H1 (cell line): ENCODE results near the gene FMNL2. TPM values are rescaled to one million over a fixed set of nuclear protein-coding genes. Genes with fewer than 3 reads are reported as not detected.

Source experiments
- CTCF ChIA-PET: fragments of 300-600 bp; sonication (Branson Sonifier 250); formaldehyde crosslinking; loops from one replicate; lab custom pipeline; 2021; ENCODE audit not compliant: partially characterized antibody; lab: Charles Lee
- POLR2A ChIA-PET: fragments of 300-600 bp; sonication (Branson Sonifier 250); formaldehyde crosslinking; loops from one replicate; lab custom pipeline; 2021; ENCODE audit warnings: inconsistent platforms; ENCODE audit not compliant: partially characterized antibody; lab: Charles Lee
- DNase-seq, 2 experiments: peaks; one replicate each; pipeline versions ENCODE4 v3.0.0 to v3.0.0-alpha.2; 2010 to 2022; ENCODE audit warnings: low spot score in 2 of 2, low read depth in 1 of 2, mixed read lengths in 1 of 2
- FAIRE-seq: peaks from 2 replicates; lab custom pipeline; 2011; peaks lifted over from hg19 to GRCh38; lab: Jason Lieb, UNC
- H2AFZ ChIP-seq: 2 replicates; pipeline ENCODE4 v1.8.1; 2012; ENCODE audit warnings: low read length, inconsistent platforms
- H2AK5ac ChIP-seq: 2 replicates; pipeline ENCODE4 v1.6.1; 2013; ENCODE audit warnings: low read depth, low read length
- H2BK120ac ChIP-seq: replicated peaks from 2 replicates; pipeline ENCODE3; 2013; ENCODE audit warnings: low read depth, low read length, inconsistent platforms
- H2BK12ac ChIP-seq: 2 replicates; pipeline ENCODE4 v1.6.1; 2013; ENCODE audit warnings: low read depth, low read length
- H2BK15ac ChIP-seq: 2 replicates; pipeline ENCODE4 v1.6.1; 2013; ENCODE audit warnings: low read length
- H2BK20ac ChIP-seq: 2 replicates; pipeline ENCODE4 v1.6.1; 2013; ENCODE audit warnings: low read length
- H2BK5ac ChIP-seq: 2 replicates; pipeline ENCODE4 v1.6.1; 2013; ENCODE audit warnings: low read depth, low read length
- H3K14ac ChIP-seq: 2 replicates; pipeline ENCODE4 v1.6.1; 2013; ENCODE audit warnings: inconsistent platforms; ENCODE audit not compliant: insufficient read length
- H3K18ac ChIP-seq: 2 replicates; pipeline ENCODE4 v1.6.1; 2013; ENCODE audit warnings: low read length; ENCODE audit errors: extremely low read depth
- H3K23ac ChIP-seq: 2 replicates; pipeline ENCODE4 v1.6.1; 2013; ENCODE audit warnings: inconsistent platforms; ENCODE audit not compliant: insufficient read length
- H3K23me2 ChIP-seq: 2 replicates; pipeline ENCODE4 v1.6.1; 2013; ENCODE audit warnings: low read depth, low read length
- H3K27ac ChIP-seq: 2 replicates; pipeline ENCODE4 v1.6.1; 2011; ENCODE audit warnings: low read depth, low read length, inconsistent platforms
- H3K27me3 ChIP-seq, 4 experiments: replicated peaks in 1 of 4; 1 replicate in 1 of 4; 2 replicates in 3 of 4; pipeline versions ENCODE4 v1.6.1 to v1.8.1; 2011 to 2013; ENCODE audit warnings: low read length in 3 of 4, mild to moderate bottlenecking in 3 of 4, inconsistent platforms in 2 of 4, mixed read lengths in 2 of 4, moderate library complexity in 1 of 4; ENCODE audit not compliant: control insufficient read depth in 3 of 4, insufficient read depth in 3 of 4; ENCODE audit errors: extremely low read depth in 1 of 4
- H3K36me3 ChIP-seq, 4 experiments: 2 replicates each; pipeline versions ENCODE4 v1.6.1 to v1.8.1; 2011 to 2013; ENCODE audit warnings: mild to moderate bottlenecking in 4 of 4, low read length in 3 of 4, moderate library complexity in 2 of 4, control low read depth in 1 of 4, inconsistent platforms in 1 of 4; ENCODE audit not compliant: insufficient read depth in 4 of 4, control insufficient read depth in 2 of 4
- H3K4ac ChIP-seq: replicated peaks from 2 replicates; pipeline ENCODE3; 2013; ENCODE audit warnings: low read length, low read depth, mixed read lengths, inconsistent platforms; ENCODE audit not compliant: insufficient read length
- H3K4me1 ChIP-seq, 4 experiments: replicated peaks in 1 of 4; 1 replicate in 1 of 4; 2 replicates in 3 of 4; pipeline versions ENCODE4 v1.6.1 to v1.8.1; 2011 to 2013; ENCODE audit warnings: low read length in 3 of 4, inconsistent platforms in 2 of 4, mixed read lengths in 1 of 4; ENCODE audit not compliant: insufficient read depth in 4 of 4, control insufficient read depth in 3 of 4
- H3K4me2 ChIP-seq, 2 experiments: 2 replicates each; pipeline versions ENCODE4 v1.6.1 to v1.8.1; 2011 to 2013; ENCODE audit warnings: low read depth in 2 of 2, low read length in 2 of 2, control low read depth in 1 of 2, inconsistent platforms in 1 of 2, mild to moderate bottlenecking in 1 of 2; ENCODE audit not compliant: insufficient read depth in 1 of 2
- H3K4me3 ChIP-seq, 4 experiments: fragments of 200-600, 300-600 bp in 1 of 4; sonication (generic), shearing (Covaris generic), sonication (Bioruptor Twin) in 1 of 4; 2 replicates each; pipeline versions ENCODE4 v1.5.1 to v1.8.1; 2011 to 2016; ENCODE audit warnings: low read length in 4 of 4, low read depth in 3 of 4, control low read depth in 2 of 4, inconsistent platforms in 2 of 4, mild to moderate bottlenecking in 2 of 4, mixed read lengths in 1 of 4, moderate library complexity in 1 of 4; ENCODE audit not compliant: insufficient read depth in 2 of 4; ENCODE audit errors: extremely low read depth in 1 of 4
- H3K56ac ChIP-seq: replicated peaks from 2 replicates; pipeline ENCODE3; 2013; ENCODE audit warnings: low read depth, mild to moderate bottlenecking, mixed read lengths, low read length, inconsistent platforms; ENCODE audit not compliant: insufficient read length
- H3K79me1 ChIP-seq: 2 replicates; pipeline ENCODE4 v1.6.1; 2013; ENCODE audit warnings: low read depth, low read length, control low read depth
- H3K79me2 ChIP-seq, 2 experiments: 2 replicates each; pipeline versions ENCODE4 v1.6.1 to v1.8.1; 2012 to 2013; ENCODE audit warnings: low read length in 2 of 2, mild to moderate bottlenecking in 2 of 2, inconsistent platforms in 1 of 2; ENCODE audit not compliant: insufficient read depth in 2 of 2, control insufficient read depth in 1 of 2
- H3K9ac ChIP-seq, 4 experiments: replicated peaks in 1 of 4; 1 replicate in 1 of 4; 2 replicates in 3 of 4; pipeline versions ENCODE4 v1.6.1 to v1.8.1; 2011 to 2013; ENCODE audit warnings: low read depth in 3 of 4, low read length in 3 of 4, control low read depth in 2 of 4, mild to moderate bottlenecking in 2 of 4, moderate library complexity in 2 of 4, inconsistent platforms in 1 of 4; ENCODE audit errors: extremely low read depth in 1 of 4
- H3K9me3 ChIP-seq, 2 experiments: 2 replicates each; pipeline versions ENCODE4 v1.6.1 to v1.8.1; 2012 to 2013; ENCODE audit warnings: mild to moderate bottlenecking in 2 of 2, moderate library complexity in 2 of 2, control low read depth in 1 of 2, inconsistent platforms in 1 of 2, low read depth in 1 of 2, low read length in 1 of 2, mixed read lengths in 1 of 2; ENCODE audit not compliant: insufficient read depth in 2 of 2
- H4K20me1 ChIP-seq, 2 experiments: replicated peaks in 1 of 2; 2 replicates each; pipeline versions ENCODE3 to v1.8.1; 2011 to 2013; ENCODE audit warnings: inconsistent platforms in 2 of 2, low read length in 2 of 2, mild to moderate bottlenecking in 1 of 2; ENCODE audit not compliant: insufficient read depth in 2 of 2, control insufficient read depth in 1 of 2
- H4K5ac ChIP-seq: 2 replicates; pipeline ENCODE4 v1.6.1; 2013; ENCODE audit warnings: low read length, low read depth, mixed read lengths, inconsistent platforms; ENCODE audit not compliant: insufficient read length
- H4K8ac ChIP-seq: 2 replicates; pipeline ENCODE4 v1.8.0; 2013; ENCODE audit warnings: mild to moderate bottlenecking, moderate library complexity, low read length, inconsistent platforms; ENCODE audit not compliant: insufficient read depth; ENCODE audit errors: extremely low read depth
- H4K91ac ChIP-seq: replicated peaks from 2 replicates; pipeline ENCODE3; 2013; ENCODE audit warnings: low read length, mixed read lengths, inconsistent platforms; ENCODE audit not compliant: insufficient read length
- POLR2AphosphoS5 ChIP-seq: IDR thresholded peaks from 2 replicates; pipeline ENCODE4 v1.6.1; 2011; ENCODE audit warnings: low read depth, low read length
- SAP30 ChIP-seq: fragments of 300-600 bp; sonication (generic); IDR thresholded peaks from 2 replicates; pipeline ENCODE4 v1.7.1; 2012; ENCODE audit warnings: low read length, moderate library complexity, mild to moderate bottlenecking, inconsistent platforms; ENCODE audit not compliant: insufficient read depth, insufficient replicate concordance
- TBP ChIP-seq: IDR thresholded peaks from 2 replicates; pipeline ENCODE4 v1.6.1; 2011; ENCODE audit warnings: low read depth, low read length, improper control_type of control experiment
- WGBS, 2 experiments: shearing (Covaris generic) in 1 of 2; methylation state at CpG; one replicate each; pipeline versions ENCODE4 v1.1.6 to v1.1.7; 2013 to 2015; ENCODE audit warnings: low lambda C conversion rate in 2 of 2, mixed read lengths in 2 of 2, inconsistent platforms in 1 of 2, low coverage in 1 of 2, missing lambda C conversion rate in 1 of 2; ENCODE audit not compliant: insufficient replicate concordance in 2 of 2, insufficient coverage in 1 of 2, insufficient read length in 1 of 2; ENCODE audit errors: extremely low coverage in 1 of 2, missing lambda C conversion rate in 1 of 2; 5-methylcytosine and 5-hydroxymethylcytosine counted together
- polyA plus RNA-seq, 7 experiments: library from polyadenylated mRNA; depleted of rRNA in 3 of 7; stranded (reverse) in 5 of 7; unstranded in 2 of 7; fragments of >200 nt in 5 of 7; fragments of 200-250 nt in 2 of 7; gene quantifications; 1 replicate in 5 of 7; 2 replicates in 1 of 7; 4 replicates in 1 of 7; pipeline versions ENCODE4 v1.2.1 to v1.2.3, GENCODE V29; 2011 to 2013; ENCODE audit warnings: missing spikeins in 2 of 7, mixed read lengths in 2 of 7
- total RNA-seq: library from RNA; stranded (reverse); fragmentation: NEBNext Ultra II Directional; extraction: Animal tissue kit (Norgen Biotek cat#: 25700); gene quantifications from 2 replicates; pipeline ENCODE4 v1.2.1, GENCODE V29; 2021

Gene FMNL2
- total and polyA plus RNA-seq, 2 of the 8 experiments (the other 6 are each of a cell fraction or from before 2014, with no cell fraction given) = 15.5 to 45.1 TPM

DNA sequence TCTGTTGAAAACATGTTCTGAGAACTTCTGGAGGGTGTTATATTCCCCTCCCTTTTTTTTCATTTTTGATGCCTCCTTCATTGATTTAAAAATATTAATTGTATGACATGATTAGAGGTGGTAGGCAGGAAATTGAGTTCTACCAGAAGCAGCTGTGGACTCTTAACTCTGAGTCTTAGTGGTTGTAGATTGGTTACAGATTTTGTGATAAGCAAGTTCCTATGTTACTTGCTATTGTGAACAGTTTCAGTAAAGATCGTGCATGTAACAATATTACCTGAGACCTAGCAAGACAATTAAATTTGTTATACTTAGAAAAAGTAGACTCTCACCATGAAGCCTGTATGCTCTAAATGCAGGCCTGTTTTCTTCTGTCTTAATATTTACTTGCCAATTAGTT is 294.2 kb downstream of the FMNL2 start:
- no peaks in the 10 kb centered on the region for H3K4me1 ChIP-seq
- no peaks in the 10 kb centered on the region for H3K23me2 ChIP-seq
- no peak overlapping the region for H2AK5ac ChIP-seq
- H3K9ac ChIP-seq = no peak overlapping the region
- no peak overlapping the region for H2AFZ ChIP-seq
- no peak for FAIRE-seq
- H3K27me3 ChIP-seq = peaks cover 0 to 1% (median 0%) of the 10 kb centered on the region in 4 experiments; a peak in 1 of 7 replicates
- H2BK5ac ChIP-seq = no peak overlapping the region
- no peak for TF ChIP-seq TBP
- TF ChIP-seq SAP30 = no peak
- no peak for TF ChIP-seq POLR2AphosphoS5
- H3K23ac ChIP-seq = no peak overlapping the region
- no peak overlapping the region for H2BK120ac ChIP-seq
- no peak overlapping the region for H3K18ac ChIP-seq
- no peak for DNase-seq
- peaks cover 6 to 29% (median 22%) of the 10 kb centered on the region in 4 experiments; a peak in 7 of 8 replicates for H3K36me3 ChIP-seq
- no peak overlapping the region for H4K8ac ChIP-seq
- no peak overlapping the region for H3K56ac ChIP-seq
- no peak overlapping the region for H4K91ac ChIP-seq
- ChIA-PET CTCF (interaction anchor here (1.5 kb wide), 1 partner anchor 12 kb away, joined by 3 read pairs; no protein-coding TSS in a partner anchor), POLR2A (interaction anchor here (0.7 kb wide), 1 partner anchor 421 kb away, joined by 3 read pairs; no protein-coding TSS in a partner anchor)
- H3K4me2 ChIP-seq = no peak overlapping the region
- no peaks in the 10 kb centered on the region for H4K20me1 ChIP-seq
- no peak overlapping the region for H2BK12ac ChIP-seq
- WGBS, 2 experiments = 78% methylated on average over 1 of the region's 1 CpG; no CpG with 5 or more reads in 1 of the 2 experiments
- H3K14ac ChIP-seq = no peak overlapping the region
- no peak overlapping the region for H4K5ac ChIP-seq
- no peaks in the 10 kb centered on the region for H3K79me1 ChIP-seq
- H3K4me3 ChIP-seq = no peak overlapping the region
- no peak overlapping the region for H3K4ac ChIP-seq
- no peak overlapping the region for H3K27ac ChIP-seq
- H3K9me3 ChIP-seq = no peaks in the 10 kb centered on the region
- no peak overlapping the region for H2BK20ac ChIP-seq
- no peak overlapping the region for H2BK15ac ChIP-seq
- H3K79me2 ChIP-seq = no peaks in the 10 kb centered on the region
